IPS-NIHi11 (cell line): ENCODE measurements around the gene BMP7.
"Not testable (repeated sequence)": the region's sequence is repeated elsewhere in the genome, so short reads cannot be mapped to it uniquely, and the experiment has no call there.

Experiments used
- DNase-seq: peaks from one replicate; pipeline ENCODE4 v3.0.0; 2012; ENCODE audit warnings: mixed read lengths, low spot score

BMP7 gene

GRCh38 chr20:57249772-57250171 lies 16.7 kb downstream of the BMP7 start:
- no peak for DNase-seq

GRCh38 chr20:57249073-57249472 lies 17.4 kb downstream of the BMP7 start:
- DNase-seq = no peak

- DNase-seq = no peak
Measured at GRCh38 chr20:57248132-57248797, 18.2 kb downstream of the BMP7 start.

DNA sequence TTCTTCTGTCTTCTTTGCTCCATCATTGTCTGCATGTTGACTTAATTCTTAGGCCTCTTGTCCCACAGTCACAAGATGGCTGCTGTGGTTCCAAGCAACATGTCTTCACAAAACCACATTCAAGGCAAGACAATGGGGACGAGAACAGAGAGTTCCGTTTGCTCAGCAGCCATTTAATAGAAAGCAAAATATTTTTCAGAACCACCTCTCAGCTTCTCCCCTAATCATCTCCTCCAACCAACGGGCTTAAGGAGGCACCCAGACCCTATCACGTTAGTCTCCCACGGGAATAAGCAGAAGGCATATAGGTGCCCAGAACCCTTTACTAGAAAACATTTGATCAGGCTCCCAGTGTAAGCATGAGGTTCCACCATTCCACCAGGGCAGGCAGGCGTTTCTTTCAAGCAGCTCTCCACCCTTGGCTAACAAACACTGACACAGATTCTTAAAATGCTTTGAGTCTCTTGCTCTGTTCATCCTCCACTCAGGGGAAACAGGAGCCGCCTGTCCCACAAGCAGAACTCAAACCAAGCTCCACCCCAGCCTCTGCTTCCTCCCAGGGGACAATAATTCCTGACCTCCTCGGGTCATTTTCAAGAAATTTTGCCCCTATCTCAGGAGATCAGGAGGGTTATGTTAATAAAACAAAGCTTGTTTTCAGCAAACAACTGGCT lies 19.0 kb downstream of the BMP7 start:
- no peak for DNase-seq

- DNase-seq = no peak
Measured at GRCh38 chr20:57245997-57246396, 20.4 kb downstream of the BMP7 start.

DNA sequence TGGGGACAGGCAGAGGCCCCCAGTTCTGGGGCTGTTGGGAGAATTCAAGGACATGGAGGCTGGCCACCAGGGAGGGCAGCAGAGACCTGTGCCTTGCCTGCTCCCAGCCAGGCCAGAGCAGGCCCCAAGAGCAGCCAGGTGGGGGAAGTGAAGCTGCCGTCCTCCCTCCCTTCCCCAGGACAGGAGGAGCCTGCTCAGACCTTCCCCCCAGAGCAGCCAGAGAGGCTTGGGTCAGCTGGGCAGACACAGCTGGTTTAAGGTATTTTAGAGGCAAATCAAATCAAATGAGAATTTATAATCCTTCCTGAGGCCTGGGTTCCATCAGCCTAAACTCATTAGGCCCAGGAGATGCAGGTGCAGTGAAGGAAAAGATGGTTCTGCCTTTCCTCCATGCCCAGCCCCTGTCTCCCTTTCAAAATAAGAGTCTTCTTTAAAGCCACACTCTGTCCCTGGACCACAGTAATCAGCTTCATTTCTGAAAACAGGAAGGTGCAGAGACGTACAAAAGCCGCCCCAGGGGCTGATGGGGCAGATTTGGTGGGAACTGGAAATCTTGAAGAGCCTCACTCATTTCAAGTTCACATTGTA lies 21.7 kb downstream of the BMP7 start:
- peak; percentile 68 for DNase-seq

DNA sequence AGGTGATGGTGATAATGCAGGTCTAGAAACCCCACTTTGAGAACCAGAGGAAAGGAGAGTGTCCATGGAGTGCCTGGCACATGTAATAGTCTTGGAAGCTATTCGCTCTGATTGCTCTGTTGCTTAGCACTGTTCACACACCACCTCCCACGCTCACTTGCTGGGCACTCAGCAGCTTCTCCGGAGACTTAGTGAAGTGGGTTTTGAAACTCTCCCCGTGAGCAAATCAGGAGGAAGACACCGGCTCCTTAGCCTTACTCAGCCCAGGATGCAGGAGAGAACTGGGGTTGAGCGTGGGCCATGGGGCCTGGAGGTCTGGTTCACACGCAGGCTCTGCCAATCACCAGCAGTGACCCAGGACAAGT lies 22.2 kb downstream of the BMP7 start:
- no peak for DNase-seq

DNA sequence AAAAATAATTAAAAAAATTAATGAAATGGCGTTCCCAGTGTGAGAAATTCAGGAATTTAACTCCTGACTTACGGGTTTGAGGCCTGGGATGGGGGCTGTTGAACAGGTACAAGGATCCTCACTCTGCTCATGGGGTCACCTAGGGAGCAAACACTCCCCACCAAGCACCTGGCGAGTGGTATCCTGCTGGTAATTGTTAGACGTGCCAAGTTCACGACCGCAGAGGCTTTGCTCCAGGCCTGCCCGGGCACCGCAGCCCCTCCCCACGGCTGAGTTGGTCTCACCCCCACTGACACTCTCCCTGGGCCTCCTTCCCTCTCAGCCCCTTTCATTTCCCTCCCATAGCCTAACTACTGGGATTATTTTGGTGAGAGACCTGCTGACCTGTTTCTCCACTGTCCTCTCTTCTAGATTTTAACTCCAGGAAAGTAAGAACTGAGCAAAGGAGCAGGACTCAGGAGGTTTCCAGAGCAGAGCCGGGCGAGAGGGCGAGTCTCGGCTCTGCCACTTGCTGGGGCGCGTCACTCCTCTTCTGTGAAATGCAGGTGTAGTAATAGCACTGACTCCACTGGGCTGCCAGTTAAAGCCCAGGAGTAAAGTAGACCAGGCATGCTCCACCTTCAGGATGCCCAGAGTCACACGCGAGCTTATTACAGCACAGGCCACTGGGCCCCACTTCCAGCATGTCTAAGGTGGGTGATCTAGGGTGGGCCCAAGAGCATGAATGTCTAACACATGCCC lies 22.8 kb downstream of the BMP7 start:
- DNase-seq = no peak

- no peak for DNase-seq
Measured at GRCh38 chr20:57242414-57242813, 24.0 kb downstream of the BMP7 start.

DNA sequence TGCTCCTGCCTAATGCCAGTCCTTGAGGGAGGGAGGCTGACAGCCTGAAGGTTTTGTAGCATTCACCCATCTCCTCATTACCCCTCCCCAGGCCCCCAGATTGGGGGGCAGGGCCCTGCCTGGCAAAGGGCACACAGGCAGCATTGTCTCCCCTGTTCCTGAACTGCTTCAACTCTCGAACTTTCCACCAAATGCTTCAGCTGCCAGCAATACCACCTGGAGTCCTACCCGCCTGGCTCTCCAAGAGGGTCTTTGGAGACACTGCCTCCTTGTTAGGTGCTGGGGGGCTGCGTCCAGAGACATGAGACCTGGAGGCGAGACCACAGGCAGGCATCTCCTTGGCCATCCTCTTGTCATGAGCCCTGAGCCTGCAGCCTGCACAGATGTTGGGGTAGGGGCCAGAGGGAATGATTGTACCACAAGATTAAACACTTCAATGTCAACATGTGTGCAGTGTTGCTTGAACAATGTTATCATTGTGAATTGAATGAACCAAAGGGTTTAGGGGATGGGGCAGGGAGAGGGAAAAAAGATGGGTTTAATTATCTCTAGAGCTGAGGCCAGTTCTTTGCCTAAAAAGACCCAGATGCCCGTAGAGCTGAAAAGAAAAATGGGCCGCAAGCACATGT lies 25.0 kb downstream of the BMP7 start:
- no peak for DNase-seq

DNA sequence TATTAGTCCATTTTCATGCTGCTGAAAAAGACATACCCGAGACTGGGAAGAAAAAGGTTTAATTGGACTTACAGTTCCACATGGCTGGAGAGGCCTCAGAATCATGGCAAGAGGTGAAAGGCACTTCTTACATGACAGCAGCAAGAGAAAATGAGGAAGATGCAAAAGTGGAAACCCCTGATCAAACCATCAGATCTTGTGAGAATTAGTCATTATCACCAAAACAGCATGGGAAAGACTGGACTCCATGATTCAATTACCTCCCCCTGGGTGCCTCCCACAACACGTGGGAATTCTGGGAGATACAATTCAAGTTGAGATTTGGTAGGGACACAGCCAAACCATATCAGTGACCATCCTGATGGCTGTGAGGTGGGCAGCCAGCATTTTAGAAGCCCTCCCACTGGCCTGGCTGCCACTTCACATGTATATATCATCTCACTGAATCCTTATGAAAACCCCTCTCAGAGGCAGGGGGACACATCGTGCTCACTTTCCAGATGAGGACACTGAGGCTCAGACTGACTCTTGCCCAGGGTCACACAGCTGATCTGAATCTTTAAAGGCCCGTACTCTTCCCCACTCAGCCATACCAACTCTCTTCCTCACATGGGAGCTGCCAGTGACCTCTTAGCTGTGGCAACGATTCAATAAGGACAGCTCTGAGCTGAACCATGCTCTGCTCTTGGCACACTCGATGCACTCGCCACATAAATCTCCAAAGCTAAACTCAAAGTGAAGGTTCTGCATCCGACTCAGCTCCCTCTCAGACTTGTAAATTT lies 25.7 kb downstream of the BMP7 start:
- DNase-seq = no peak

DNA sequence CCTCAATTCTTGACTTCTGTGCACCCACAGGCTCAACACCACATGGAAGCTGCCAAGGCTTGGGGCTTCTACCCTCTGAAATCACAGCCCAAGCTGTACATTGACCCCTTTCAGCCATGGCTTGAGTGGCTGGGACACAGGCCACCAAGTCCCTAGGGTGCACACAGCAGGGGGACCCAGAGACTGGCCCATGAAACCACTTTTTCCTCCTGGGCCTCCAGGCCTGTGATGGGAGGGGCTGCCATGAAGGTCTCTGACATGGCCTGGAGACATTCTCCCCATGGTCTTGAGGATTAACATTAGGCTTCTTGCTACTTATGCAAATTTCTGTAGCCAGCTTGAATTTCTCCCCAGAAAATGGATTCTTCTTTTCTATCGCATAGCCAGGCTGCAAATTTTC lies 26.7 kb downstream of the BMP7 start:
- DNase-seq = not testable (repeated sequence)

DNA sequence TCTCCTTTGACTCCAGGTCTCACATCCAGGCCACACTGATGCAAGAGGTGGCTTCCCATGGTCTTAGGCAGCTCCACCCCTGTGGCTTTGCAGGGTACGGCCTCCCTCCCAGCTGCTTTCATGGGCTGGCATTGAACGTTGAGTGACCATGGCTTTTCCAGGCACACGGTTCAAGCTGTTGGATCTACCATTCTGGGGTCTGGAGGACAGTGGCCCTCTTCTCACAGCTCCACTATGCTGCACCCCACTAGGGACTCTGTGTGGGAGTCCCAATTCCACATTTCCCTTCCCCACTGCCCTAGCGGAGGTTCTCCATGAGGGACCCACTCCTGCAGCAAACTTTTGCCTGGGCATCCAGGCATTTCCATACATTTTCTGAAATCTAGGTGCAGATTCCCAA lies 27.1 kb downstream of the BMP7 start:
- not testable (repeated sequence) for DNase-seq

DNA sequence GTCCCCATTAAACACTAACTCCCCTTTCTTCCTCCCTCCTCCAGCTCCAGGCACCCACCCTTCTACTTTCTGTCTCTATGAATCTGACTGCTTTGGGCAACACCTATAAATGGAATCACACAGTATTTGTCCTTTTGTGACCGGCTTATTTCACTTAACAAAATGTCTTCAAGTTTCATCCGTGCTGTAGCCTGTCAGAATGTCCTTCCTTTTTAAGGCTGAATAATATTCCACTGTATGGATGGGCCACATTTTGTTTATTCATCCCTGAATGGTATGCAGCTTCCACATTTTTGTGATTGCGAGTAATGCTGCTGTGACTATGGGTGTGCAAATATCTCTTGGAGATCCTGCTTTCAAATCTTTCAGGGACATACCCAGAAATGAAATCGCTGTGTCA lies 28.4 kb downstream of the BMP7 start:
- no peak for DNase-seq

- DNase-seq = no peak
Measured at GRCh38 chr20:57237585-57237953, 28.9 kb downstream of the BMP7 start.

DNA sequence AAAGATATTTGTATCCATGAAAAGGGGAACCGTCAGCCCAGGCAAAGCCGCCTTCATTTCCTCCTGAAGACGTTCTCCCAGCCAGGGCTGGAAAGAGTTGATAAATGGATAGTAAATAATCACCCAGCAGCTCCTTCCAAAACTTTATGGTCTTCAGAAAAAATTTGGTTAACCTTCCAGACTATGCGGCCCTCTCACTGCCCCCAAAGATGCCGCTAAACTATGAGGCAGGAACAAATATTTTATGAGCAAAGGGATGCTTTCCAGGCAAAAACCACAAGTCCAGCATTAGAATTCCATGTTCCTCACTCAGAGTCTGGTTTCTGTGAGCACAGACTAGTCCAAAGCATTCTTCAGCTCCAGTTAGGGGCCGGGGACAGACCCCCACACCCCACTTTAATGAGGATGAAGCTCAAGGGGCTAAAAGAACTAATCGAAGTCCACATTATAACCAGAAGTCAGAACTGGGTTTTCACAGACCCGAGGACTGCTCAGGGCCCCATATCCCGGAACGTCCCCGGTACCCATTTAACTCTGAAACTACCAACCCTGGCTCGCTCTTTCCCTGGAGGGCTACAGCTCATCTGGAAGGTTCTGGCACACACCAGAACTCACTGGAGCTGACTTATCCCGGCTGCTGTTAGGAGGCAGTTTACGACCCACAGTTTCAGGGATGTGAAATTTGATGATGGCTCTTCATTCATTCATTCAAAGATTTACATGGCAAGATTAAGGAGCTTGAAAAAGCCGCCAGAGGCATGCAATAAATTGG lies 29.4 kb downstream of the BMP7 start:
- DNase-seq = no peak

- no peak for DNase-seq
Measured at GRCh38 chr20:57234556-57235251, 31.7 kb downstream of the BMP7 start.

- DNase-seq = peak; percentile 79
Measured at GRCh38 chr20:57231951-57232428, 34.5 kb downstream of the BMP7 start.

GRCh38 chr20:57231161-57231560 lies 35.3 kb downstream of the BMP7 start:
- DNase-seq = no peak

DNA sequence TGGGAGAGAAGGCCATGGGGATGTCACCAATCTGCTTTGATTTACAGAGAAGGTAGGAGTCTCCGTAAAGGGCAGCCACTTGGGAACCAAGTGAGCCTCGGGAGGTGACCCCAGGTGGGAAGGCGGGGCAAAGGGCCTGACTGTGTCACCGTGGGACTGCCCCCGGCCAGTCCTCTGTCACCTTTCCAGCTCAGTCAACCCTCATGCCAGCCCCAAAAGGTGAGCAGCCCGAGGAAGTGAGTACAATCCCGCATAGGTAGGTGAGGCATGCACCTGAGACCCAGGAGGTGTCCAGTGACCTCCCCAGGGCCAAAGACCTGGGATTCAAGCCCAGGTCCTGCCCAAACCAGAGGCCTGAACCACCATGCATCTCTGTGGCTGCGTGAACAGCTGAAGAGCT lies 36.2 kb downstream of the BMP7 start:
- no peak for DNase-seq
